ENCODE measurements around the gene CTPS1. TPM values are rescaled to one million over a fixed set of nuclear protein-coding genes. Genes with fewer than 3 reads are reported as not detected.
A peak's percentile ranks its signal among the peaks of the same experiment; 100 is the strongest.

CTPS1 gene
- total and polyA plus RNA-seq, 2 experiments from 2014 or later, result 31.8 to 93.9 TPM

DNA sequence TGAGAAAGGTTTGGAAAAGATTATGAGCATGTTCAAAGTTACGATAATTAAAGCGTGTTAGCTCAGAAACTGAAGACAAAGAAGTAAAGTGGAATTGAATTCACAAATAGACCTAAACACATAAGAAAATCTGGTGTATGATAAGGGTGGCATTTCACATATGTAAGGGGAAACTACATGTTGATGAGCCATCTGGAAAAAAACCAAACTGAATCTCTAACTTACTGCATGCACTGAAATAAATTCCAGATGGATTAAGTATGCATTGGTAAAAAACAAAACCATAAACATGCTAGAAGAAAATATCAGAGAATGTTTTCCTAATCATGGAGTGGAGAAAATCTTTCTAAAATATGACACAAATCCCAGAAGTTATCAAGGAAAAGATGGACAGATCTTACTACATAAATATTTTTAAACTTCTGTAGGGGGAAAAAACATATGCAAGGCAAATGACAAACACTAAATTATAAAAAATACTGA lies 34.0 kb upstream of the CTPS1 start:
- H3K9me3 Mint-ChIP-seq, result no peaks in the 10 kb centered on the region
- Histone ChIP-seq H3F3A (replicated peaks; ENCODE audit: low read depth) (no peaks in the 10 kb centered on the region), H3K4me2 (no peak overlapping the region), H3K79me2 (replicated peaks; ENCODE audit: insufficient read depth) (no peaks in the 10 kb centered on the region), H3K36me3 (ENCODE audit: insufficient read depth) (no peaks in the 10 kb centered on the region), H4K20me1 (replicated peaks; ENCODE audit: insufficient read depth) (no peaks in the 10 kb centered on the region), H3K27me3 (ENCODE audit: insufficient read depth) (no peaks in the 10 kb centered on the region), H3K4me3 (no peak overlapping the region), H3K27ac (ENCODE audit: low read depth) (no peak overlapping the region), H2AFZ (no peak overlapping the region), H3K4me1 (ENCODE audit: insufficient read depth) (0 out of 2 replicates have a peak, but pooled peaks cover 6% of the 10 kb centered on the region), H3K9me2 (ENCODE audit: insufficient read depth) (no peaks in the 10 kb centered on the region)
- ATAC-seq (no peak), DNase-seq (ENCODE audit: low spot score) (no peak)
- H3K4me1 Mint-ChIP-seq, result peaks cover 5% of the 10 kb centered on the region
- no peak overlapping the region for H3K4me3 Mint-ChIP-seq
- no peak overlapping the region for H3K27ac Mint-ChIP-seq
- TF ChIP-seq, protein P1, sequence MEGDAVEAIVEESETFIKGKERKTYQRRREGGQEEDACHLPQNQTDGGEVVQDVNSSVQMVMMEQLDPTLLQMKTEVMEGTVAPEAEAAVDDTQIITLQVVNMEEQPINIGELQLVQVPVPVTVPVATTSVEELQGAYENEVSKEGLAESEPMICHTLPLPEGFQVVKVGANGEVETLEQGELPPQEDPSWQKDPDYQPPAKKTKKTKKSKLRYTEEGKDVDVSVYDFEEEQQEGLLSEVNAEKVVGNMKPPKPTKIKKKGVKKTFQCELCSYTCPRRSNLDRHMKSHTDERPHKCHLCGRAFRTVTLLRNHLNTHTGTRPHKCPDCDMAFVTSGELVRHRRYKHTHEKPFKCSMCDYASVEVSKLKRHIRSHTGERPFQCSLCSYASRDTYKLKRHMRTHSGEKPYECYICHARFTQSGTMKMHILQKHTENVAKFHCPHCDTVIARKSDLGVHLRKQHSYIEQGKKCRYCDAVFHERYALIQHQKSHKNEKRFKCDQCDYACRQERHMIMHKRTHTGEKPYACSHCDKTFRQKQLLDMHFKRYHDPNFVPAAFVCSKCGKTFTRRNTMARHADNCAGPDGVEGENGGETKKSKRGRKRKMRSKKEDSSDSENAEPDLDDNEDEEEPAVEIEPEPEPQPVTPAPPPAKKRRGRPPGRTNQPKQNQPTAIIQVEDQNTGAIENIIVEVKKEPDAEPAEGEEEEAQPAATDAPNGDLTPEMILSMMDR (conservative IDR thresholded peaks at IDR 0.05; ENCODE audit: low read depth in 2 of 2), result no peak
- TF ChIP-seq STAT1 (IDR thresholded peaks at IDR 0.05; ENCODE audit: unreplicated experiment) (no peak), CREB1 (CRISPR knock-in tag; IDR thresholded peaks at IDR 0.05; ENCODE audit: low read depth) (no peak), NANOG (IDR thresholded peaks at IDR 0.05; ENCODE audit: borderline replicate concordance) (no peak), POLR2AphosphoS5 (IDR thresholded peaks at IDR 0.05; ENCODE audit: low read depth) (no peak), ZNF331 (CRISPR knock-in tag; IDR thresholded peaks at IDR 0.05; ENCODE audit: low read depth) (no peak), EZH2phosphoT487 (IDR thresholded peaks at IDR 0.05; ENCODE audit: unreplicated experiment) (no peak), ZNF114 (CRISPR knock-in tag; IDR thresholded peaks at IDR 0.05) (no peak)
- no peaks in the 10 kb centered on the region for H3K36me3 Mint-ChIP-seq (ENCODE audit: low read depth)
- peaks cover 3% of the 10 kb centered on the region for H3K27me3 Mint-ChIP-seq (ENCODE audit: insufficient read depth, low read depth, poor library complexity)

DNA sequence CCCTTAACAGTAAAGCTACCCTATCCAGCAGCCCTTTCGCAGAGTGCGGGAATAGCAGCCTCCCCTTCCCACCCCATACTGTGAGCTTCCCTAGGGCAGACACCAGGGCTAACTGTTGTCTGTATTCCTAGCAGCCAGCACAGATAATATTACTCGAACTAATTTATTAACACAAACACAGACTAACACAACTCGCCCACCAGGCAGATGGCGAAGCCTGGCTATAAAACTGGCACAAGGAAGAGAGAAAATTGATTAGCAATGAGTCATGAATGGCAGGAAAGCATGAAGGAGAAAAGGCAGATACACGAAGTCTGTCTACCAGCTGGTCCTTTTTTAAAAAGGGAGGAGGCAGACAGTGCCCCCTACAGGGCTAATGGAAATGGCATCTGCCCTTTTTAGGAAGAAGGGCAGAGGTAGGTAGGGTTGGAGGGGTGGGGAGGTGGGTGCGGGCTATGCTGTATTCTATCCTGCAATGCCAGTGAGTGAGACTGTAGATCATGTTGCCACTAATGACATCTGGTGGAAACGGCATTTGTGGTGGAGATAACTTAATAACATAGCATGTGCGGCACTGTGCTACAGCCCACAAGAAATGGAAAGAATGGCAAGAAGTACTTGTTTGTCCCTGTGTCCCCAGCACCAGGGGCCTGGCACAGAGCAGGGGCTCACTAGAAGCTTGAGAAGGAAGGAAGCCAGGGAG lies 30.6 kb upstream of the CTPS1 start:
- peak; percentile 90 for DNase-seq (ENCODE audit: low spot score)
- no peak overlapping the region for H3K27ac ChIP-seq (ENCODE audit: low read depth)
- peak overlapping the region; percentile 78; the same call in 1 of the 2 replicates for H2AFZ ChIP-seq
- Mint-ChIP-seq H3K4me3 (peak overlapping the region; percentile 35; the same call in 2 of the 3 replicates), H3K9me3 (no peaks in the 10 kb centered on the region), H3K36me3 (ENCODE audit: low read depth) (no peaks in the 10 kb centered on the region), H3K27me3 (ENCODE audit: insufficient read depth, low read depth, poor library complexity) (peaks cover 12% of the 10 kb centered on the region), H3K4me1 (peaks cover 5% of the 10 kb centered on the region), H3K27ac (no peak overlapping the region)
- no peaks in the 10 kb centered on the region for H3F3A ChIP-seq (replicated peaks; ENCODE audit: low read depth)
- H3K27me3 ChIP-seq (ENCODE audit: insufficient read depth), result no peaks in the 10 kb centered on the region
- peak overlapping the region; percentile 58; the same call in 1 of the 2 replicates for H3K4me2 ChIP-seq
- H3K36me3 ChIP-seq (ENCODE audit: insufficient read depth), result no peaks in the 10 kb centered on the region
- peak overlapping the region; percentile 9 for H3K4me3 ChIP-seq
- H3K79me2 ChIP-seq (replicated peaks; ENCODE audit: insufficient read depth), result no peaks in the 10 kb centered on the region
- peak; percentile 80 for ATAC-seq
- H4K20me1 ChIP-seq (replicated peaks; ENCODE audit: insufficient read depth), result no peaks in the 10 kb centered on the region
- 0 out of 2 replicates have a peak, but pooled peaks cover 6% of the 10 kb centered on the region for H3K4me1 ChIP-seq (ENCODE audit: insufficient read depth)
- TF ChIP-seq STAT1 (IDR thresholded peaks at IDR 0.05; ENCODE audit: unreplicated experiment), result no peak
- TF ChIP-seq, protein P1 (conservative IDR thresholded peaks at IDR 0.05; ENCODE audit: low read depth in 2 of 2), result peak; percentile 78 to 89
- H3K9me2 ChIP-seq (ENCODE audit: insufficient read depth), result no peaks in the 10 kb centered on the region
